GM18502 (cell line): Measurements from ENCODE around the gene ABCD1.
"Not testable (repeated sequence)": the region's sequence is repeated elsewhere in the genome, so short reads cannot be mapped to it uniquely, and the experiment has no call there.

Source experiments
- ATAC-seq: cut with Tn5 transposase; IDR thresholded peaks from one replicate; pipeline ENCODE4 v1.9.1; 2021; ENCODE audit warnings: mild to moderate bottlenecking; ENCODE audit not compliant: unreplicated experiment, poor library complexity

The ABCD1 gene

DNA sequence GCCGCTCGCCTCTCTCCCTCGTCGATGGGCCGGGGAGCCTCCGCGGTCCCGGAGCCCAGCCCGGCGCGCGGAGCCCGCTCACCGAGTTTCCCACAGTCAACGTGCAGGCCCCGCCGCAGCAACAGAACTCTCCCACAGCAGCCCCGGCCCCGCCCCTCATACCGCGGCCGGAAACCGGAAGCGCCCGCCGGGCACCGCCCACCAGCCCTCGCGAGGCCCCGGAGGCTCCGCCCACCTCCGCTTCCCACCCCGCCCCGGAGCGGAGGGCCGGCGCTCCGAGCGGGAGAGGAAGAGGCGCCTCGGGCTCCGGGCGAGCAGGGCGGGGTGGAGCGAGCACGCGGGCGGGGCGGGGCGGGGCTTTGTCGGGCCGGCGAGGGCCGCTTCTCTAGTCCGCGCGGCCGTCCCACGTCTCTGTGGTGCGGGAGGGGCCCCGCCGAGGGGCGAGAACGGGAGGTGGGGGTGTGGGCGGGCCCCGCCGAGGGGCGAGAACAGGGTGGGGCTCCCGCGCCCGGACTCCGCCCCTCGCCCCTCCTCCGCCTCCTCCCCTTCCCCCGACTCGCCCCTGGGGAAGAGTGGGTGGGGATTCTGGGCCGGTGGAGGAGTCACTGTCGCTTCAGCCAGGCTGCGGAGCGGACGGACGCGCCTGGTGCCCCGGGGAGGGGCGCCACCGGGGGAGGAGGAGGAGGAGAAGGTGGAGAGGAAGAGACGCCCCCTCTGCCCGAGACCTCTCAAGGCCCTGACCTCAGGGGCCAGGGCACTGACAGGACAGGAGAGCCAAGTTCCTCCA lies at the start of gene ABCD1, which contains the start of gene BCAP31:
TSS of gene ABCD1 (plus strand) at position 605 of the 787 bp plus-strand sequence. CDS start 411 bp downstream, outside the sequence.
TSS of gene BCAP31 (minus strand) at position 136 of the 787 bp plus-strand sequence. CDS start 1,143 bp downstream, outside the sequence.
- ATAC-seq: peak; percentile 58

DNA sequence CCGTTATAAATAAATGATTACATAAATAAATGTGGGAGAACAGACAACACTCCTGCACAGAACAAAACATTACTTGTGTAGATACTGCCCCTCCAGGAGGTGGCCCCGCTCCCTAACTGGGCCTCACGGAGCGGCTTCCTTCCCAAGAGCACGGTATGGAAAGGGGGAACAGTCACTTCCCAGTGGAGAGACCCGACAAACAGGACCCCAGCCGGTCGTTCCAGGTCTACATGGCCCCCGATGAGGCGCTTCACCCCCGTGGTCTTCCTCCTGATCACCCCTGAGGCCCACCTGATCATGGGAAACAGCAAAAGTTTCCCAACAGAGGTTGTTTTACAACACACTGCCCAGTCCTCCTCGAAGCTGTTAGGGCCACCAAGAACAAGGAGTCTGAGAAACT lies 43.5 kb upstream of the ABCD1 start:
- no peak for ATAC-seq

DNA sequence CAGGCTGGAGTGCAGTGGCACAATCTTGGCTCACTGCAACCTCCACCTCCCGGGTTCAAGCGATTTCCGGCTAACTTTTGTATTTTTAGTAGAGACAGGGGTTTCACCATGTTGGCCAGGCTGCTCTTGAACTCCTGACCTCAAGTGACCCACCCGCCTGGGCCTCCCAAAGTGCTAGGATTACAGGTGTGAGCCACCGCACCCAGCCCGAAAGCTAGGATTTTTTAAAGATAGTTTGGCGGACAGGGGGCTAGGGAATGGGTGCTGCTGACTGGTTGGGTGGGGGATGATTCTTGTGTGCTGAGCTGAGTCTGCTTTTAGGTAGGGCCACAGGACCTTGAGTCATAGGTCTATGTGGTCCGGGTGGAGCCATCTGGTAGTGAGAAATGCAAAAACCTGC lies 41.2 kb upstream of the ABCD1 start:
- ATAC-seq: not testable (repeated sequence)

DNA sequence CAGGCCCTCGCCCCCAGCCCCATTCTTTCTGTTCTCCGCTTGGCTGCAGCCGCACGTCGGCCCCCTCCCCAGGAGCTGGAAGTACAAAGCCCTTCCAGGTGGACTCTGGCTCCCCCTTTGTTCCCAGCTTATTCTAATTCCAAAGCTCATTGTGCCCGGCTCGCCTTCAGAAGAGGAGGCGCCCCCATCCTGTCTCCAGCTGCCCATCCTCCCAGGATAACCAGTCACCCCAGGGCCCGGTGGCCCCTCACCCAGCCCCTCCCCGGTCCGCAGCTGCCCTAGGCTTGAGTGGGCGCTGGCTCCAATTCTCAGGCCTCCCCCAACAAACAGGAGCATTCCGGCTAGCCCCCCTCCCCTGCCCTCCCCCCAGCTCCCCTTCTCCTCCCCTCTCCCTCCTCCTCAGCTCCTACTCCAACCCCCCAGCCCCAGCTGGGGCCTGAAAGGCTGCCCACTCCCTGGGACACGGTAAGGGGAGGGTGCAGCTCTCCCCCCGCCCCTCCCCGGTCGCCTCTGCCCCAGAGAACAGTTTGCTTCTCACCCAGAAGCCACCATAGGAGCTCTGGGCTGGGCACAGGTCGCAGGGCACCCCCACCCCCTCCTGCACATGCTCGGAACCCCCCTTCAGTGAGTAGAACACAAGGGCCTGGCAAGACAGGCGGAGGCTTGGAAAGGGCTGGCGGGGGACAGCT lies 40.0 kb upstream of the ABCD1 start:
- ATAC-seq: no peak

DNA sequence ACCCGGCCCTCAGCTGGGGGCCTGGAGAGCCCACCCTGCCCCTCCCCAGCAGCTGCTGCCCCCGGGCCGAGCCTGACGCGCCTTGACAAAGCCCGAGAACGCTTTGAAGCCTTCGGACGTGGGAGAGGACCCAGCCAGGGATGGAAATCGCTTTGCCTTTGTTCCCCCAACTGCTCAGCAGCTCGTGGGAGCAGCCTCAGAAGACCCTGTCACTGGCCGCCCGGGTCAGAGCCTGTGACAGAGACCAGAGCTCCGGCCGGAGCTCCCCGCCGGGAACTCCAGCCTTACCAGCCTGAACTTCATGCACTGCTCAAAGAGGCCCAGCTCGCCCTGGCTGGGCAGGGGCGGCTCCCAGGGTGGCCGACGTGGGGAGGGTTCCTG lies 39.5 kb upstream of the ABCD1 start:
- ATAC-seq: no peak

DNA sequence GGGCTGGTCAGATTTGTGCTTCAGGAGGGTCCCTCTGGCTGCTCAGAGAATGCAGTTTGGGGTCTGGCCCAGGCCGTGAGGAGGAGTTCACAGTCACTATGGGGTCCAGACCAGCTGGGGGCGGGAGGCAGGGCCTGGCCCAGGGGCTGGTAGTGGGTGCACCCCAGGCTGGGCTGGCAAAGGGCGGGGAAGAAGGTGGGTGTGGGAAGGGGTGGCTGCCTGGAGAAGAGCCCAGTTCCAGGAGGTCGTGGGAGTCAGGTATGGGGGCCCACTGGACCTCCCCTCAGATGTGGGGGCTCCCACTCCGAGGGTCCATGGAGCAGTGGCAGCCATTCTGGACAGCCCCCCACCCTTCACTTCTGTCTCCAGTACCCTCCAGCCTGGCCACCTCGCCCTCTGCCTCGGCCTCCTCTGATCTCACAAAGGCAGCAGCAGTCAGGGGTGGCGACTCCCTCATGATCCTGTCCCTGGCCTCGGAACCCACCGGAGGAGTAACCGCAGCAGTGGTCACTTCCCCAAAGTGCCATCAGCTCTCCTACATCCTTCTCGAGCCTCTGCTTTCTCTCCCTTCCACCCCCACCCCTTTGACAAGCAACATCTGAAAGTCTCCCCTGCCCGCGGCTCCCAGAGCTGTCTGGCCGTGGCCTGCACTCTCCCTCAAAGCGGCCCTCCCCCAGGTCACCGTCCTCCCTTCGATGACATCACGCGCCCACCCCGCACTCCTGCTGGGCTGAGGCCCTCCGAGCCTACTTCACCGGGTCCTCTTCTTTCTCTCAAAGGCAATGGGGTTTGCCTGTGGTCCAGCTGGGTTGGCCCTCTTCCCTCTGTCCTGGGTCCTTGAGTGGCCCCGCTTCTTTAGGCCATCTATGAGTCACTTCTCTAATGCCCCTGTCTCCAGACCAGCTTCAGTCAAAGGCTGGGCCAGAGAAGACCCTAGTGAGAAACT lies 38.6 kb upstream of the ABCD1 start:
- ATAC-seq: no peak

DNA sequence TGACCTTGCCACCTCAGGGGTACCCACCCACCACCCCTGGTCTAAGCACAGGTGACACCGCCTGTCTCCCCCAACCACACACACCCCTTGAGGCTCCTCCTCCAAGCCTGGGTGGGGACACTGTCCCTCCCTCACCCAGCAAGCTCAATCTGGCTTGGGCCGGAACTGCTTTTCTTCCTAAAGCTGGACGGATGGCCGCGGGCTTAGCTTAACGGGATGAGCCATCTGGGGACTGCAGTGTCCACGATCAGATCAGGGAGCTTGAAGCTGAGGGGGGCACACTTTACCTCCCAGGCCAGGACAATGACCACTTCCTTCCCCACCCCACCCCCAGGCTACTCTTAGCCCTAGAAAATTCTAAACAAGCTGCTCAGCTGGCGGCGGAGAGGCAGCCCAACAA lies 37.9 kb upstream of the ABCD1 start:
- ATAC-seq: no peak

DNA sequence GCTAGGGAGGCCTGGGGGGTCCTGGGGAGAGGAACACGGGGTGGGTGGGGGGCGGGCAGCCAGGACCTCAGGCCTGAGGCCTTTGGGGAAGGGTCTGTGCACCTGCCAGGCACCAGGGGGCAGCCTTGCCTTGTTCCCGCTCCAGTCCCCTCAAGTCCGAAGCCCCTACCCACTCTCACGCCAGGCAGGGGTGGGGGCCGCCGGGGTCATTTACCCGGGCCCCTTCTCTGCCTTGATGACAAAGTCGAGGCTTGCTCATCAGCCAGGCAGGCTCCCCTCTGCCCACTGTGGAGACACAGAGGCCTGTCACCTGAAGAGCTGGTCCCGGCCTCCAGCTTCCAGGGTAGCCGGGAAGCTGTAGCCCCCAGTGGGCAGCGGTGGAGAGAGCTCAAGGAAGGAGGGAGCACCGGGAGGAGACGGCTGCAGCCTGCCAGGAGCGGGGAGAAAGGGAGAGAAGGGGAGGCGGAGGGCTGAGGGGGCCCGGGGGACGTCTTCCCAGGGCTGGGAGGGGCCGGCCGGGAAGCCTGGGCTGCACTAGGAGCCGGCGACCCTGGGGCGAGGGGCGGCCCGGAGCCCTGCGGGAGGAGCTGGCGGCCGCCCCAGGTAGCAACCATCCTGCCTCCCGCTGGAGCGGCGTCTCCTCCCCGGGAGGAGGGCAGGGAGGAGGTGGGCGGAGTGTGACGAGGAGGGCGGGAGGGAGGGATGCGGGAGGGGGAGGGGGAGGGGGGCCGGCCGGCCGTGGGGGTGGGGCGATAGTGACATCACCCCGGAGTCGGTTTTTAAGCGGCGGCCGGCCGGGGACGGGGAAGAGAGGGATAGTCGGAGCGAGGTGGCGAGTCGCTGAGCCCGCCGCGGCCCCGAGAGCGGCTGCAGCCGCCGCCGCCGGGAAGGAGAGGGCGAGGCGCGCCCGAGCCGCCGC lies 37.3 kb upstream of the ABCD1 start, which contains the start of gene SLC6A8:
TSS of gene SLC6A8 (plus strand) at position 806 of the 919 bp plus-strand sequence. CDS start 649 bp downstream, outside the sequence.
- ATAC-seq: no peak

DNA sequence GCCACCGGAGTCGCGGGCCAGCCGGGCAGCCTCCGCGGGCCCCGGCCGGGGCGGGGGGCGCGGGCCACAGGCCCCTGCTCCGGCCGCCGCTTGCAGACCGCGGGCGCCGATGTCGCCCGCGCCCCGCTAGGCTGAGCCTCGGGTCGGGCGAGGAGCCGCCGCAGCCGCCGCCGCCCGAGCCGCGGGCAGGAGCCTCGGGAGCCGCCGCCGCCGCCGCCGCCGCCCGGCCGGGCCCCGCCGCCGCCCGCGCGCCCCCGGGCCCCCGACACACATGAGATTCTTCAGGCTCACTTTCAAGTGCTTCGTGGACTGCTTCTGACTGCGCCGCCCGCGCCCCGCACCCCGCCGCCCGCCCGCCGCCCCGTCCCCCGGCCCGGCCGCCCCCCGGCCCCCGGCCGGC lies 36.6 kb upstream of the ABCD1 start:
- ATAC-seq: no peak

DNA sequence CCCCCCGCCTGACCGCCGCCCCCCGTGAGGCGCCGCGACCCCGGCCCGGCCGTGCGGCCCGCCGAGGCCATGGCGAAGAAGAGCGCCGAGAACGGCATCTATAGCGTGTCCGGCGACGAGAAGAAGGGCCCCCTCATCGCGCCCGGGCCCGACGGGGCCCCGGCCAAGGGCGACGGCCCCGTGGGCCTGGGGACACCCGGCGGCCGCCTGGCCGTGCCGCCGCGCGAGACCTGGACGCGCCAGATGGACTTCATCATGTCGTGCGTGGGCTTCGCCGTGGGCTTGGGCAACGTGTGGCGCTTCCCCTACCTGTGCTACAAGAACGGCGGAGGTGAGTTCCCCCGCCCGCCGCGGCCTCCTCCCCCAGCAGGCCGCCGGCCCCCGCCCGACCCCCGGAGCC lies 36.1 kb upstream of the ABCD1 start:
- no peak for ATAC-seq

DNA sequence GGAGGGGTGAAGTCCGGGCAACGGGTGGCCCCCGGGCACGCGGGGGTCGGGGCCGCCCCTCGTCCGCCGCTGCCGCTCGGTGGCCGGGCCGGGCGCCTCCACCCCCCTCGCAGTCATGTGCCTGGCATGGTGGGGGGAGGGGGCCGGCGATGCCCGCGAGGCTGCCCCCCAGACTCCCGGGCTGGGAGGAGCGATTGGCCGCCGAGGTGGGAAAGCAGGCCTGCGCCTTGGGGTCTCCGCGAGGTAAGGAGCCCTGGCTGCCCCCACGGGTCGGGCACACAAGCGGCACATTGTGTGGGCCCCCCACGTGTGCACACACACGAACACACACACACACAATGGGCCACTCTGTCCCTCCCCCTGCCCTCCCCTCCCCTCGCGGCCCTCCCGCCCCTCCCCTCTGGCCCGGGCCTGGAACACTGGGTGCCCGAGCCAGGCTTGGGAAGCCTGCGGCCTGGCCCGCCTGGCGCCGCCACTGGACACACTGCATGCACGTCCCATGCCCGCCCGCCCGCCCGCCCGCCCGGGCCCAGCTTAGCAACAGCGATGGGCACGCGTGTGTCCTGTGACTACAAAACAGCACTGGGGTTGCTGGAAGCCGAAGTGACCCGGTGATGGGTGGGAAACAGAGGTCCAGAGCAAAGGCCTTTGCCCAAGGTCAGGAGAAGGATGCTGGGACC lies 35.6 kb upstream of the ABCD1 start:
- no peak for ATAC-seq

DNA sequence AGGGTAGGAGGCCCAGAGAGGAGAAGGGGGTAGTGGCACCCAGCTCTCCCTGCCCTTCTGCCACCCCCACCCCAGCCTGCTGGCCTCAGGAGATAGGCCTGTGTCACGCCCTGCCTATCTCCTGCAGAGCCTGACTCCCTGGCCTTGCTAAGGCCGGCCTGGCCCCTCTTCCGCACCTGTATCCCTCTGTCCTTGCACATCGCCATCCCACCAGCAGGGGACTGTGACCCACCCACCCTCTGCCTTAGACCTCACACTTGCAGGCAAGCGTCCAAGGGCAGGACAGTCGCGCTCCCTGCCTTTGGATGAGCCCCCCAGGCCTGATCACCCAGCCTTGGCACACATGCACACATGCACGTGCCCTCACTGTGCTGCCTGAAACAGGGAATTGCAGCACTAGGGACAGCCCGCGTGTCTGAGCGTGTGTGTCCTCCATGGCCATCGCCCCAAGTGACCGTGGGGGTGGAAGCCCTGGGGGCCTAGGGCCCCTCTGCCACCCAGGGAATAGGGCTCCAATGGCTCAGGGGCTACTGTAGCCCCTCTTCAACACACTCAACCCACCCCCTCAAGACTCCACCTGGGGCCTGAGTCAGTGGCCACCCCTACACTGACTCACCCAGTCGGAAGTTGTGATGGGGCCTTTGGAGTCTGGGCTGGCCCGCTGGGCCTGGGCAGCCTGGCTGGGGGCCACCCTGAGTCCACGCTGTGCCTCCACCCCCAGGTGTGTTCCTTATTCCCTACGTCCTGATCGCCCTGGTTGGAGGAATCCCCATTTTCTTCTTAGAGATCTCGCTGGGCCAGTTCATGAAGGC lies 34.8 kb upstream of the ABCD1 start:
- ATAC-seq: no peak

DNA sequence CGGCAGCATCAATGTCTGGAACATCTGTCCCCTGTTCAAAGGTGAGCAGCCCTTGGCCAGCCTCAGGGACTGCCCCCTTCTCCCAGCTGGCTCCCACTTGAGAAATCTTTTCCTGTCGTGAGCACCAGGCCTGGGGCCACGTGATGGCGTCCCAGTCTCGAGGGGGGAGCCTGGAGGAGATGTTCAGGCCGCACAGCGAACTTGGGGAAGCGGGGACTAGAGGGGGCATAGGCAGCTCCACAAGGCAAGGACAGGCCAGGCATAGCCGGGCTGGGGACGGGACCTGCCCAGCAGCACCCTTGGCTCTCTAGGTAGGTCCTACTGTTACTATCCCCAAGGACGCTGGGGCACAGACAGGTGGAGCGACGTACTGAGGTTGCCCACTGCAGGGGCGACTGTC lies 34.2 kb upstream of the ABCD1 start:
- ATAC-seq: no peak

DNA sequence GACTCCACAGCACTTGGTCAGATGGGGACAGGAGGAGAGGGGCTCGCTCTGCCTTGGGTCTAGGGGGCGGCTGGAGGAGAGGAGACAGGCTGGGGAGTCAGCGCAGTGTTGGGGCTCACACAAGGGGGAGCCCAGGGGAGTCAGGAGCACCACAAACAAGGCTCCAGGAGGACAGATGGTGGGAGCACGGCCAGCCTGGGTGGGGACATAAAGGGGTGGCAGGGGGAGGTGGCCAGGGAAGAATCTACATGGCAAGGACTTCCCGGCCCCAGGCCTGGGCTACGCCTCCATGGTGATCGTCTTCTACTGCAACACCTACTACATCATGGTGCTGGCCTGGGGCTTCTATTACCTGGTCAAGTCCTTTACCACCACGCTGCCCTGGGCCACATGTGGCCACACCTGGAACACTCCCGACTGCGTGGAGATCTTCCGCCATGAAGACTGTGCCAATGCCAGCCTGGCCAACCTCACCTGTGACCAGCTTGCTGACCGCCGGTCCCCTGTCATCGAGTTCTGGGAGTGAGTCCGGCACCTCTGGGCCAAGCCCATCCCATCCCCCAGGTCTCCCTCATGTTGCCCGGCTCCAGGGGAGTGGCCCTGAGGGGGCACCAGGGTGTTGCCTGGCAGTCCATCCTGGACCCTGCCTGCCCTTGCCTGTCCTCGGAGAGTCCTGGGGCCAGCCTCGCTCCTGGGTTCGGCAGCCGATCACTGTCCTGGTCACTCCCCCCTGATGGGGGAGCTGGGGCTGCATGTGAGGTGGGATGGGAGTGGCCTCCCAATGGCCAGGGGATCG lies 33.4 kb upstream of the ABCD1 start:
- ATAC-seq: not testable (repeated sequence)

DNA sequence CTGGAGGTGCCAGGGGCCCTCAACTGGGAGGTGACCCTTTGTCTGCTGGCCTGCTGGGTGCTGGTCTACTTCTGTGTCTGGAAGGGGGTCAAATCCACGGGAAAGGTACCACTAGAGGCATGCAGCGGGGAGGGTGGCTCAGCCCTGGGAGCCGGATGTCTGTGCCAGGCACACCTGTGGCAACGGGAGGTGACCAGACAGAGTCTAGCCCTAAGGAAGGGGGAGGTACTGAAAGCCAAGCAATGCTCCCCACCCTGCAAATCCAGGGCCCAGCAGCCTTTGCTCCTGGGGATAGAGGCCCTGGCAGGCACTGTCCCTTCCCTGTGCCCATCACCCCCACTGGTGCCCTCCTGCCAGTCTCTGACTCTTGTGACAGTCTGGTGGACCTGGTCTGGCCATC lies 32.7 kb upstream of the ABCD1 start:
- no peak for ATAC-seq

DNA sequence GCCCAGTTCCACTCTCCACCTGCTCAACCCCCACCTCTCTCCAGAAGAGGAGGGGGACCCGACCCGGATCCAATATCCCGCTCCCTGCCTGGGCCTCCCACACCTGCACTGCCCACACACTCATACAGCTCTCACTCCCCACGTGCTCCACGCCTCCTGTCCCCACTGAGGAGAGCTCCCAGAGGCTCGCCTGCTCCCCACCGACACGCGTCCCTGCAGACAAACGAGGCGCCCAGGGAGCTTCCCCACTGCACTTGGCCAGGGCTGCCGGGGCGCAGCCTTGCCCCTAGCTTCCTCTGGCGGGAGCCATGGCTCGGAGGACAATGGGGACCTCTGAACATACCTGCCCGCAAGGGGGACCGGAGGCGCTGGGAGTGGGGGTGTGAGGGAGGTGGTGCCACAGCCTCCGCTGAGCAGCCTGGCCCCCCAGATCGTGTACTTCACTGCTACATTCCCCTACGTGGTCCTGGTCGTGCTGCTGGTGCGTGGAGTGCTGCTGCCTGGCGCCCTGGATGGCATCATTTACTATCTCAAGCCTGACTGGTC lies 32.0 kb upstream of the ABCD1 start:
- ATAC-seq: no peak
